ENCODE results near the gene SBSN.

The SBSN gene

DNA sequence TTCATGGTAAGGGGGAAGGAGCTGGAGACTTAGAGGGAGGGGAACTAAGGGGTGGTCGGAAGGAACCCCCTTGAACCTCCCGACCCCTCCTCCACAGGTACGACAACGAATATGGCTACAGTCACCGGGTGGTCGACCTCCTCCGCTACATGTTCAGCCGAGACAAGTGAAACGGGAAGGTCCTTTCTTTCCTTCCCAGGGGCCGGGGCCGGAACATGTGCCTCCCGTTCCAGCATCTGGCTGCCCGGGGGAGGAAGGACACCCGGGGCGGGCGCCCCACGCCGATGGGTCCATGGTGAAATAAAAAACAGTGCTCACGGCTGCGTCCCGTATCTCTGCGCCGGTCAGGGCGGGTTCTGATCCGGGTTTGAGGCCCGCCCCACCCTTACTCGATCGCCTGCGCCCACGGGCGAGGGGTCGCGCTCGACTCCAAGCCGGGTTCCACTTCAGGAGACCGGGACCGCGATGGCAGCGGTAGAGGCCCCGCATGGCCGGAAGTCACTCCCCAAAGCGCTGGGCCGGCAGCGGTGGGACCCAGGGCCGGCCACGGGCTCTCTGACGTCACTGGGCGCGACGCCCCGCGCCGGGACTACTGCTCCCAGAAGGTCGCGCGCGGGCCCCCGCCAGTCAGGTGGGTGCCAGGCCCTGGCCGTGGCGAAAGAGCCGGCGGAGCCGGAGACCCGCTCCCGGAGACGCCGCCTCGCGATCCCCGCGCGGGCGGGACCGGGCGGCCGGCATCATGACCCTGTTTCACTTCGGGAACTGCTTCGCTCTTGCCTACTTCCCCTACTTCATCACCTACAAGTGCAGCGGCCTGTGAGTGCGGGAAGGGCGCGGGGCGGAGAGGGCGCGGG, 17.1 kb upstream of the SBSN start, which contains the start of gene TMEM147:
TMEM147 (plus strand) TSS at position 626 of the 854 bp plus-strand sequence; CDS start at position 740, 114 bp downstream.
- H3K36me3 ChIP-seq (ENCODE audit: control insufficient read depth, insufficient read depth, low read length): no peaks in the 10 kb centered on the region
- peaks cover 20% of the 10 kb centered on the region for H3K4me1 ChIP-seq (ENCODE audit: control insufficient read depth, insufficient read depth, low read length, poor library complexity, severe bottlenecking)
- peak within 1 kb of the TSS; percentile 88 for H3K4me3 ChIP-seq (ENCODE audit: insufficient read depth, low read depth, low read length, poor library complexity, severe bottlenecking)
- peak; percentile 53 to 61 (median 57) for DNase-seq
- no peaks in the 10 kb centered on the region for H3K27me3 ChIP-seq (replicated peaks; ENCODE audit: control insufficient read depth, insufficient read depth, low read length, poor library complexity, severe bottlenecking)
- H3K27ac ChIP-seq (ENCODE audit: insufficient read depth, low read length, poor library complexity, severe bottlenecking): peak within 1 kb of the TSS; percentile 76
- no peaks in the 10 kb centered on the region for H3K9me3 ChIP-seq (ENCODE audit: control insufficient read depth, low read length)

DNA sequence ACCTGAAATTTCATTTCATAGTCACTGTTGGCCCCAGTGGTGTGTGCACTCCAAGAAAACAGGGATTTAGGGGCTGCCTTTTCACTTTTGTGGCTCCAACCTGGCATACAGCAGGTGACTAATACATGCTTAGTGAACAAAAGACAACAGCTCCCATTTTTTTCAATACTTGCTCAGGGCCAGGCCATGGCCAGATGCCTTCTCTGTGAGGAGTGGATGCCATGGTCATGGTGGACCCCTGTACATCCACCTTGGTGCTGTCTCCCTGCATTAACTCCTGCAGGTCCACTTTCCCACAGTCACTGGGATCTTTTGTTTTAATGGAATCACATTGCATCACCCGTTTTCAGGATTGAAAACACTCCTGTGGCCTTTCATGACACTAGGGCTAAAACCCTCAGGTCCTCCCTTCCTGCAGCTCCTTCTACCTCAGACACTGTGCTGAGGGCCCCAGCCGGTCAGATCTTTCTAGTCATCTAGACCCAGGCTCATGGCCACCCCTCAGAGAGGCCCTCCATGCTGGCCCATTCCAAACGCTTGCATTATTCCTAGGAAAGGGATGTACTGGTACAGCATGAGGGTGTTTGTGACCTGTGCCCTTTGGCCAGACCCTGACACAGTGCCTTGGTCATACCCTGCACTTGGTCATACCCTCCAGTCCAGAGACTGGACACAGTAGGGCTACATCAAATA, 16.1 kb upstream of the SBSN start:
- no peaks in the 10 kb centered on the region for H3K36me3 ChIP-seq (ENCODE audit: control insufficient read depth, insufficient read depth, low read length)
- peaks cover 20% of the 10 kb centered on the region for H3K4me1 ChIP-seq (ENCODE audit: control insufficient read depth, insufficient read depth, low read length, poor library complexity, severe bottlenecking)
- H3K9me3 ChIP-seq (ENCODE audit: control insufficient read depth, low read length): no peaks in the 10 kb centered on the region
- no peak overlapping the region for H3K4me3 ChIP-seq (ENCODE audit: insufficient read depth, low read depth, low read length, poor library complexity, severe bottlenecking)
- H3K27me3 ChIP-seq (replicated peaks; ENCODE audit: control insufficient read depth, insufficient read depth, low read length, poor library complexity, severe bottlenecking): no peaks in the 10 kb centered on the region
- no peak for DNase-seq
- no peak overlapping the region for H3K27ac ChIP-seq (ENCODE audit: insufficient read depth, low read length, poor library complexity, severe bottlenecking)

GRCh38 chr19:35543280-35544109, 15.4 kb upstream of the SBSN start:
- Histone ChIP-seq H3K36me3 (ENCODE audit: control insufficient read depth, insufficient read depth, low read length) (no peaks in the 10 kb centered on the region), H3K27me3 (replicated peaks; ENCODE audit: control insufficient read depth, insufficient read depth, low read length, poor library complexity, severe bottlenecking) (no peaks in the 10 kb centered on the region), H3K4me3 (ENCODE audit: insufficient read depth, low read depth, low read length, poor library complexity, severe bottlenecking) (no peak overlapping the region), H3K9me3 (ENCODE audit: control insufficient read depth, low read length) (no peaks in the 10 kb centered on the region), H3K4me1 (ENCODE audit: control insufficient read depth, insufficient read depth, low read length, poor library complexity, severe bottlenecking) (peaks cover 20% of the 10 kb centered on the region), H3K27ac (ENCODE audit: insufficient read depth, low read length, poor library complexity, severe bottlenecking) (no peak overlapping the region)
- no peak for DNase-seq

- Histone ChIP-seq H3K4me3 (ENCODE audit: insufficient read depth, low read depth, low read length, poor library complexity, severe bottlenecking) (no peak overlapping the region), H3K27ac (ENCODE audit: insufficient read depth, low read length, poor library complexity, severe bottlenecking) (no peak overlapping the region), H3K9me3 (ENCODE audit: control insufficient read depth, low read length) (no peaks in the 10 kb centered on the region), H3K27me3 (replicated peaks; ENCODE audit: control insufficient read depth, insufficient read depth, low read length, poor library complexity, severe bottlenecking) (no peaks in the 10 kb centered on the region), H3K4me1 (ENCODE audit: control insufficient read depth, insufficient read depth, low read length, poor library complexity, severe bottlenecking) (peaks cover 20% of the 10 kb centered on the region), H3K36me3 (ENCODE audit: control insufficient read depth, insufficient read depth, low read length) (no peaks in the 10 kb centered on the region)
- DNase-seq: no peak
Measured at GRCh38 chr19:35542209-35542608, 14.1 kb upstream of the SBSN start.

GRCh38 chr19:35540356-35540927, 12.3 kb upstream of the SBSN start:
- DNase-seq: no peak
- Histone ChIP-seq H3K36me3 (ENCODE audit: control insufficient read depth, insufficient read depth, low read length) (no peaks in the 10 kb centered on the region), H3K9me3 (ENCODE audit: control insufficient read depth, low read length) (no peaks in the 10 kb centered on the region)

DNA sequence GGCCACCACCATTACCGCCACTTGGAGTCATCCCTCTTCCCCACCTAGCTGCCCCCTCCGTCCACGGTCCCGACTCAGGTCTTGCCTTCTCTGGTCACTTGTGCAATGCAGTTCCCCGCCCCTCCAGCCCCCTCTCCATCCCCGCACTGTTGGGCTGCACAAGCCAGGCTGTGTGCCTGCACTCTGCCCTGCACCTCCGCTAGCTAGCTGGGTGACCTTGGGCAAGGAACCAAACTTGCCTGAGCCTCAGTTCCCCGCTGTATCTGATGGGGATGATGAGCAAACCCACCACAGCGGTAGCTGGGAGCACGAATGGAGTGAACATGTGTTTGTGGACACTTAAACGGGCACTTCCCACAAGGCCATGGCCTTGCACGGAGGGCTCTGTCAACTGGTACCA, 11.7 kb upstream of the SBSN start:
- H3K4me3 ChIP-seq (ENCODE audit: insufficient read depth, low read depth, low read length, poor library complexity, severe bottlenecking): no peak overlapping the region
- H3K9me3 ChIP-seq (ENCODE audit: control insufficient read depth, low read length): no peaks in the 10 kb centered on the region
- no peaks in the 10 kb centered on the region for H3K36me3 ChIP-seq (ENCODE audit: control insufficient read depth, insufficient read depth, low read length)
- no peaks in the 10 kb centered on the region for H3K27me3 ChIP-seq (replicated peaks; ENCODE audit: control insufficient read depth, insufficient read depth, low read length, poor library complexity, severe bottlenecking)
- no peak overlapping the region for H3K27ac ChIP-seq (ENCODE audit: insufficient read depth, low read length, poor library complexity, severe bottlenecking)
- no peak for DNase-seq
- peaks cover 4% of the 10 kb centered on the region for H3K4me1 ChIP-seq (ENCODE audit: control insufficient read depth, insufficient read depth, low read length, poor library complexity, severe bottlenecking)

More at GRCh38 chr19:35540356-35540927, 12.3 kb upstream of the SBSN start:
- peaks cover 9% of the 10 kb centered on the region for H3K4me1 ChIP-seq (ENCODE audit: control insufficient read depth, insufficient read depth, low read length, poor library complexity, severe bottlenecking)
- no peaks in the 10 kb centered on the region for H3K27me3 ChIP-seq (replicated peaks; ENCODE audit: control insufficient read depth, insufficient read depth, low read length, poor library complexity, severe bottlenecking)
- H3K27ac ChIP-seq (ENCODE audit: insufficient read depth, low read length, poor library complexity, severe bottlenecking): no peak overlapping the region
- no peak overlapping the region for H3K4me3 ChIP-seq (ENCODE audit: insufficient read depth, low read depth, low read length, poor library complexity, severe bottlenecking)

- Histone ChIP-seq H3K27me3 (replicated peaks; ENCODE audit: control insufficient read depth, insufficient read depth, low read length, poor library complexity, severe bottlenecking) (no peaks in the 10 kb centered on the region), H3K36me3 (ENCODE audit: control insufficient read depth, insufficient read depth, low read length) (no peaks in the 10 kb centered on the region), H3K4me1 (ENCODE audit: control insufficient read depth, insufficient read depth, low read length, poor library complexity, severe bottlenecking) (no peaks in the 10 kb centered on the region), H3K4me3 (ENCODE audit: insufficient read depth, low read depth, low read length, poor library complexity, severe bottlenecking) (no peak overlapping the region), H3K27ac (ENCODE audit: insufficient read depth, low read length, poor library complexity, severe bottlenecking) (no peak overlapping the region), H3K9me3 (ENCODE audit: control insufficient read depth, low read length) (no peaks in the 10 kb centered on the region)
- DNase-seq: no peak
Measured at GRCh38 chr19:35539314-35539713, 11.2 kb upstream of the SBSN start.

DNA sequence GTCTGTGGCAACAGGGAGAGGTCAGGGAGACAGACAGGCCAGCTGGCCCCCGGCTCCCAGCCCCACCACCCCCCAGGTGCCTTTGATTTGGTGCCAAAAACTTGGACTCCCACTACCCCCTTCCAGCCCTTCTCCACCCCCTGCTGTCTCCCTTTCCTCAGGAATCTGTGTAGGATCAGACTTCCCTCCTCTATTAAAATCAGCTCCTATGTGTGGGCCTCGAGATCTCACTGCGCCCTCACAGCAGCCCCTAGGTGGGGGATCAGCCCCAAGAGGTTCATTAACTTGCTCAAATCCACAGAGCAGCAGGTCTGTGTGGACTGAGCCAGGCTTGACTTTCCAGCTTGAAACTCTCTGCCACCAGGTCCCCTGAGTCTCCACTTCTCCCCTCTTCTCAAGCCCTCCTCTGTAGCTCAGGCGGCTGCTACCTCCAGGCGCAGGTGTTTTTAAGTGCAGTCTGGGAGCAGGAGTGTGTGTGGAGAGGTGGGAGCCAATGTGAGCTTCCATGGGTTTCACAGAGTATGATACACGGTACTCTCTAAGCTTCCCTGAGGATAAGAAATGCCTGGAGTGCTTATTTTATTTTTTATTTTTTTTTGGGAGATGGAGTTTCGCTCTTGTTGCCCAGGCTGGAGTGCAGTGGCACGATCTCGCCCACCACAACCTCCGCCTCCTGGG, 6.8 kb upstream of the SBSN start:
- DNase-seq: no peak
- Histone ChIP-seq H3K27me3 (replicated peaks; ENCODE audit: control insufficient read depth, insufficient read depth, low read length, poor library complexity, severe bottlenecking) (no peaks in the 10 kb centered on the region), H3K36me3 (ENCODE audit: control insufficient read depth, insufficient read depth, low read length) (no peaks in the 10 kb centered on the region), H3K9me3 (ENCODE audit: control insufficient read depth, low read length) (no peaks in the 10 kb centered on the region), H3K27ac (ENCODE audit: insufficient read depth, low read length, poor library complexity, severe bottlenecking) (no peak overlapping the region), H3K4me3 (ENCODE audit: insufficient read depth, low read depth, low read length, poor library complexity, severe bottlenecking) (no peak overlapping the region), H3K4me1 (ENCODE audit: control insufficient read depth, insufficient read depth, low read length, poor library complexity, severe bottlenecking) (peaks cover 9% of the 10 kb centered on the region)

- H3K4me3 ChIP-seq (ENCODE audit: insufficient read depth, low read depth, low read length, poor library complexity, severe bottlenecking): peak overlapping the region; percentile 29
- peaks cover 9% of the 10 kb centered on the region for H3K4me1 ChIP-seq (ENCODE audit: control insufficient read depth, insufficient read depth, low read length, poor library complexity, severe bottlenecking)
- H3K27me3 ChIP-seq (replicated peaks; ENCODE audit: control insufficient read depth, insufficient read depth, low read length, poor library complexity, severe bottlenecking): peaks cover 7% of the 10 kb centered on the region
- H3K36me3 ChIP-seq (ENCODE audit: control insufficient read depth, insufficient read depth, low read length): no peaks in the 10 kb centered on the region
- no peaks in the 10 kb centered on the region for H3K9me3 ChIP-seq (ENCODE audit: control insufficient read depth, low read length)
- DNase-seq: no peak
- H3K27ac ChIP-seq (ENCODE audit: insufficient read depth, low read length, poor library complexity, severe bottlenecking): no peak overlapping the region
Measured at GRCh38 chr19:35533822-35534392, 5.8 kb upstream of the SBSN start.
